Measurements from ENCODE around the gene NTN5. TPM values are rescaled to one million over a fixed set of nuclear protein-coding genes. Genes with fewer than 3 reads are reported as not detected.

The NTN5 gene
- total and polyA plus RNA-seq, 2 experiments from 2014 or later, result 0.52 to 0.94 TPM

DNA sequence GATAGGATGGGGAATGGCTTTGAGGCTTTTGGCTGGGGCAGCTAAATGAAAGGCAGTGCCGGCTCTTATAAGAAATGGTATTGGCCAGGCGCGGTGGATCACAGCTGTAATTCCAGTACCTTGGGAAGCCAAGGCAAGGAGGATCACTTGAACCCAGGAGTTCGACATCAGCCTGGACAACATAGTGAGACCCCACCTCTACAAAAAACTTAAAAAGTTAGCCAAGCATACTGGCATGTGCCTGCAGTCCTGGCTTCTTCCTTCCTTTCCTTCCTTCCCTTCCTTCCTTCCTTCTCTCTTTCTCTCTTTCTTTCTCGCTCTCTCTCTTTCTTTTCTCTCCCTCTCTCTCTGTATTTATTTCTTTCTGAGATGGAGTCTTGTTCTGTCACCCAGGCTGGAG is 30.0 kb downstream of the NTN5 start:
- H3K27me3 ChIP-seq (ENCODE audit: insufficient read depth), result 0 out of 2 replicates have a peak, but pooled peaks cover 7% of the 10 kb centered on the region
- no peak overlapping the region for H3K27ac ChIP-seq (ENCODE audit: low read depth)
- peaks cover 24% of the 10 kb centered on the region for H3F3A ChIP-seq (replicated peaks; ENCODE audit: low read depth)
- H3K4me1 ChIP-seq (ENCODE audit: insufficient read depth), result peaks cover 25% of the 10 kb centered on the region
- H3K4me2 ChIP-seq, result no peak overlapping the region
- Mint-ChIP-seq H3K4me1 (peaks cover 28% of the 10 kb centered on the region), H3K27ac (no peak overlapping the region), H3K9me3 (no peaks in the 10 kb centered on the region), H3K4me3 (no peak overlapping the region), H3K27me3 (ENCODE audit: insufficient read depth, low read depth, poor library complexity) (peaks cover 24% of the 10 kb centered on the region), H3K36me3 (ENCODE audit: low read depth) (peaks cover 36% of the 10 kb centered on the region)
- H3K36me3 ChIP-seq (ENCODE audit: insufficient read depth), result no peaks in the 10 kb centered on the region
- no peaks in the 10 kb centered on the region for H3K9me2 ChIP-seq (ENCODE audit: insufficient read depth)
- H3K4me3 ChIP-seq, result no peak overlapping the region
- H4K20me1 ChIP-seq (replicated peaks; ENCODE audit: insufficient read depth), result no peaks in the 10 kb centered on the region
- no peaks in the 10 kb centered on the region for H3K79me2 ChIP-seq (replicated peaks; ENCODE audit: insufficient read depth)
- H2AFZ ChIP-seq, result no peak overlapping the region
- ATAC-seq (no peak), DNase-seq (ENCODE audit: low spot score) (no peak)
- TF ChIP-seq EZH2 (IDR thresholded peaks at IDR 0.05; ENCODE audit: low read depth, unreplicated experiment) (no peak), ZNF331 (CRISPR knock-in tag; IDR thresholded peaks at IDR 0.05; ENCODE audit: low read depth) (no peak), STAT1 (IDR thresholded peaks at IDR 0.05; ENCODE audit: unreplicated experiment) (no peak), NANOG (IDR thresholded peaks at IDR 0.05; ENCODE audit: borderline replicate concordance) (no peak), POLR2AphosphoS5 (IDR thresholded peaks at IDR 0.05; ENCODE audit: low read depth) (no peak), EZH2phosphoT487 (IDR thresholded peaks at IDR 0.05; ENCODE audit: unreplicated experiment) (no peak), ZNF114 (CRISPR knock-in tag; IDR thresholded peaks at IDR 0.05) (no peak), CREB1 (CRISPR knock-in tag; IDR thresholded peaks at IDR 0.05; ENCODE audit: low read depth) (no peak), JUNB (IDR thresholded peaks at IDR 0.05; ENCODE audit: unreplicated experiment) (no peak)
- TF ChIP-seq, protein P1, sequence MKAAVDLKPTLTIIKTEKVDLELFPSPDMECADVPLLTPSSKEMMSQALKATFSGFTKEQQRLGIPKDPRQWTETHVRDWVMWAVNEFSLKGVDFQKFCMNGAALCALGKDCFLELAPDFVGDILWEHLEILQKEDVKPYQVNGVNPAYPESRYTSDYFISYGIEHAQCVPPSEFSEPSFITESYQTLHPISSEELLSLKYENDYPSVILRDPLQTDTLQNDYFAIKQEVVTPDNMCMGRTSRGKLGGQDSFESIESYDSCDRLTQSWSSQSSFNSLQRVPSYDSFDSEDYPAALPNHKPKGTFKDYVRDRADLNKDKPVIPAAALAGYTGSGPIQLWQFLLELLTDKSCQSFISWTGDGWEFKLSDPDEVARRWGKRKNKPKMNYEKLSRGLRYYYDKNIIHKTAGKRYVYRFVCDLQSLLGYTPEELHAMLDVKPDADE (IDR thresholded peaks at IDR 0.05), result no peak
- TF ChIP-seq, protein P2, sequence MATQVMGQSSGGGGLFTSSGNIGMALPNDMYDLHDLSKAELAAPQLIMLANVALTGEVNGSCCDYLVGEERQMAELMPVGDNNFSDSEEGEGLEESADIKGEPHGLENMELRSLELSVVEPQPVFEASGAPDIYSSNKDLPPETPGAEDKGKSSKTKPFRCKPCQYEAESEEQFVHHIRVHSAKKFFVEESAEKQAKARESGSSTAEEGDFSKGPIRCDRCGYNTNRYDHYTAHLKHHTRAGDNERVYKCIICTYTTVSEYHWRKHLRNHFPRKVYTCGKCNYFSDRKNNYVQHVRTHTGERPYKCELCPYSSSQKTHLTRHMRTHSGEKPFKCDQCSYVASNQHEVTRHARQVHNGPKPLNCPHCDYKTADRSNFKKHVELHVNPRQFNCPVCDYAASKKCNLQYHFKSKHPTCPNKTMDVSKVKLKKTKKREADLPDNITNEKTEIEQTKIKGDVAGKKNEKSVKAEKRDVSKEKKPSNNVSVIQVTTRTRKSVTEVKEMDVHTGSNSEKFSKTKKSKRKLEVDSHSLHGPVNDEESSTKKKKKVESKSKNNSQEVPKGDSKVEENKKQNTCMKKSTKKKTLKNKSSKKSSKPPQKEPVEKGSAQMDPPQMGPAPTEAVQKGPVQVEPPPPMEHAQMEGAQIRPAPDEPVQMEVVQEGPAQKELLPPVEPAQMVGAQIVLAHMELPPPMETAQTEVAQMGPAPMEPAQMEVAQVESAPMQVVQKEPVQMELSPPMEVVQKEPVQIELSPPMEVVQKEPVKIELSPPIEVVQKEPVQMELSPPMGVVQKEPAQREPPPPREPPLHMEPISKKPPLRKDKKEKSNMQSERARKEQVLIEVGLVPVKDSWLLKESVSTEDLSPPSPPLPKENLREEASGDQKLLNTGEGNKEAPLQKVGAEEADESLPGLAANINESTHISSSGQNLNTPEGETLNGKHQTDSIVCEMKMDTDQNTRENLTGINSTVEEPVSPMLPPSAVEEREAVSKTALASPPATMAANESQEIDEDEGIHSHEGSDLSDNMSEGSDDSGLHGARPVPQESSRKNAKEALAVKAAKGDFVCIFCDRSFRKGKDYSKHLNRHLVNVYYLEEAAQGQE (IDR thresholded peaks at IDR 0.05; ENCODE audit: unreplicated experiment), result no peak
- TF ChIP-seq, protein P3, sequence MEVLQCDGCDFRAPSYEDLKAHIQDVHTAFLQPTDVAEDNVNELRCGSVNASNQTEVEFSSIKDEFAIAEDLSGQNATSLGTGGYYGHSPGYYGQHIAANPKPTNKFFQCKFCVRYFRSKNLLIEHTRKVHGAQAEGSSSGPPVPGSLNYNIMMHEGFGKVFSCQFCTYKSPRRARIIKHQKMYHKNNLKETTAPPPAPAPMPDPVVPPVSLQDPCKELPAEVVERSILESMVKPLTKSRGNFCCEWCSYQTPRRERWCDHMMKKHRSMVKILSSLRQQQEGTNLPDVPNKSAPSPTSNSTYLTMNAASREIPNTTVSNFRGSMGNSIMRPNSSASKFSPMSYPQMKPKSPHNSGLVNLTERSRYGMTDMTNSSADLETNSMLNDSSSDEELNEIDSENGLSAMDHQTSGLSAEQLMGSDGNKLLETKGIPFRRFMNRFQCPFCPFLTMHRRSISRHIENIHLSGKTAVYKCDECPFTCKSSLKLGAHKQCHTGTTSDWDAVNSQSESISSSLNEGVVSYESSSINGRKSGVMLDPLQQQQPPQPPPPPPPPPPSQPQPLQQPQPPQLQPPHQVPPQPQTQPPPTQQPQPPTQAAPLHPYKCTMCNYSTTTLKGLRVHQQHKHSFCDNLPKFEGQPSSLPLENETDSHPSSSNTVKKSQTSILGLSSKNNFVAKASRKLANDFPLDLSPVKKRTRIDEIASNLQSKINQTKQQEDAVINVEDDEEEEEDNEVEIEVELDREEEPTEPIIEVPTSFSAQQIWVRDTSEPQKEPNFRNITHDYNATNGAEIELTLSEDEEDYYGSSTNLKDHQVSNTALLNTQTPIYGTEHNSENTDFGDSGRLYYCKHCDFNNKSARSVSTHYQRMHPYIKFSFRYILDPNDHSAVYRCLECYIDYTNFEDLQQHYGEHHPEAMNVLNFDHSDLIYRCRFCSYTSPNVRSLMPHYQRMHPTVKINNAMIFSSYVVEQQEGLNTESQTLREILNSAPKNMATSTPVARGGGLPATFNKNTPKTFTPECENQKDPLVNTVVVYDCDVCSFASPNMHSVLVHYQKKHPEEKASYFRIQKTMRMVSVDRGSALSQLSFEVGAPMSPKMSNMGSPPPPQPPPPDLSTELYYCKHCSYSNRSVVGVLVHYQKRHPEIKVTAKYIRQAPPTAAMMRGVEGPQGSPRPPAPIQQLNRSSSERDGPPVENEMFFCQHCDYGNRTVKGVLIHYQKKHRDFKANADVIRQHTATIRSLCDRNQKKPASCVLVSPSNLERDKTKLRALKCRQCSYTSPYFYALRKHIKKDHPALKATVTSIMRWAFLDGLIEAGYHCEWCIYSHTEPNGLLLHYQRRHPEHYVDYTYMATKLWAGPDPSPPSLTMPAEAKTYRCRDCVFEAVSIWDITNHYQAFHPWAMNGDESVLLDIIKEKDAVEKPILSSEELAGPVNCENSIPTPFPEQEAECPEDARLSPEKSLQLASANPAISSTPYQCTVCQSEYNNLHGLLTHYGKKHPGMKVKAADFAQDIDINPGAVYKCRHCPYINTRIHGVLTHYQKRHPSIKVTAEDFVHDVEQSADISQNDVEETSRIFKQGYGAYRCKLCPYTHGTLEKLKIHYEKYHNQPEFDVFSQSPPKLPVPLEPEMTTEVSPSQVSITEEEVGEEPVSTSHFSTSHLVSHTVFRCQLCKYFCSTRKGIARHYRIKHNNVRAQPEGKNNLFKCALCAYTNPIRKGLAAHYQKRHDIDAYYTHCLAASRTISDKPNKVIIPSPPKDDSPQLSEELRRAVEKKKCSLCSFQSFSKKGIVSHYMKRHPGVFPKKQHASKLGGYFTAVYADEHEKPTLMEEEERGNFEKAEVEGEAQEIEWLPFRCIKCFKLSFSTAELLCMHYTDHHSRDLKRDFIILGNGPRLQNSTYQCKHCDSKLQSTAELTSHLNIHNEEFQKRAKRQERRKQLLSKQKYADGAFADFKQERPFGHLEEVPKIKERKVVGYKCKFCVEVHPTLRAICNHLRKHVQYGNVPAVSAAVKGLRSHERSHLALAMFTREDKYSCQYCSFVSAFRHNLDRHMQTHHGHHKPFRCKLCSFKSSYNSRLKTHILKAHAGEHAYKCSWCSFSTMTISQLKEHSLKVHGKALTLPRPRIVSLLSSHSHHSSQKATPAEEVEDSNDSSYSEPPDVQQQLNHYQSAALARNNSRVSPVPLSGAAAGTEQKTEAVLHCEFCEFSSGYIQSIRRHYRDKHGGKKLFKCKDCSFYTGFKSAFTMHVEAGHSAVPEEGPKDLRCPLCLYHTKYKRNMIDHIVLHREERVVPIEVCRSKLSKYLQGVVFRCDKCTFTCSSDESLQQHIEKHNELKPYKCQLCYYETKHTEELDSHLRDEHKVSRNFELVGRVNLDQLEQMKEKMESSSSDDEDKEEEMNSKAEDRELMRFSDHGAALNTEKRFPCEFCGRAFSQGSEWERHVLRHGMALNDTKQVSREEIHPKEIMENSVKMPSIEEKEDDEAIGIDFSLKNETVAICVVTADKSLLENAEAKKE (CRISPR knock-in tag; IDR thresholded peaks at IDR 0.05), result no peak
